GOT3 (cell line): ENCODE measurements around the gene TMEM271.
"Not testable (repeated sequence)": the region's sequence is repeated elsewhere in the genome, so short reads cannot be mapped to it uniquely, and the experiment has no call there.

Source experiments
- DNase-seq: peaks from one replicate; lab custom pipeline; 2025; ENCODE audit warnings: mixed read lengths; lab: John Stamatoyannopoulos, UW

The TMEM271 gene

GRCh38 chr4:609400-610050 is 33.4 kb upstream of the TMEM271 start:
- no peak for DNase-seq

DNA sequence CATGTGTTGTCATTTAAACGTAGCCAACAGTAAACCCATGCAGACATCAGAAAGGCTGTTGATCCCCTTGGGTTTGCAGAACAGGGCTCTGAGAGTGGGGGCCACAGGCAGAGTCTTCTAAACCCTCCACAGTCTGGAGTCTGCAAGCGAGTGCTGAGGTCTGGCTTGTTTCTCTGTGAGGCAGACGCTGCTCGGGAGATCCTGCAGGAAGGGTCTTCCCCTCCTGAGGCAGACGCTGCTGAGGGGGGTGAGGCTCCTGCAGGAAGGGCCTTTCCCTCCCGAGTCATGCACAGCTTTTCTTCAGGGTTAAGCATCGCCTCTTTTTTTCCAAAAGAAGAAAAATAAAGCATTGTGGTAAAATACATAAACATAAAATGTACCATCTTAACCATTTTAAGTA is 32.1 kb upstream of the TMEM271 start:
- DNase-seq: no peak

DNA sequence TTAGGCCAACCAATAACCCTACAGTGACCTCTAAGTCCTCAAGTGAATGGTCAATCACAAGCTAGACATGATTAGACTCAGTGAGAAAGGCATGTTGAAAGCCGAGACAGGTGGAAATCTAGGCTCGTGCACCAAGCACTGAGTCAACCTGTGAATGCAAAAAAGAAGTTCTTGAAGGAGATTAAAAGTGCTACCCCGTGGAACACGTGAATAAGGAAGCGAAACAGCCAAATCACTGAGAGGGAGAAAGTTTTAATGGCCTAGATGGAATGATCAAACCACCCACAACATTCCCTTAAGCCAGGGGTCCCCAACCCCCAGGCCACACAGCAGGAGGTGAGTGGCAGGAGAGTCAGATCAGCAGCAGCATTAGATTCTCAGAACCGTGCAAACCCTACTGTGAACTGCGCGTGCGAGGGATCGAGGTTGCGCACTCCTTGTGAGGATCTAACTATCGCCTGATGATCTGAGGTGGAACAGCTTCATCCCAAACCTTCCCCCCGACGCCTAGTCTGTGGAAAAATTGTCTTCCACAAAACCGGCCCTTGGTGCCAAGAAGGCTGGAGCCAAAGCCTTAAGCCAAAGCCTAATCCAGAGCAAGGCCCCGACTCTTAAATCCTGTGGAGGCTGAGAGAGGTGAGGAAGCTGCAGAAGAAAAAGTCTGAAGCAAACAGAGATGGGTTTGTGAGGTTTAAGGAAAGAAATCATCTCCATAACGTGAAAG is 29.8 kb upstream of the TMEM271 start:
- DNase-seq: no peak

GRCh38 chr4:604131-604530 is 28.0 kb upstream of the TMEM271 start:
- DNase-seq: no peak

- DNase-seq: no peak
These were observed 26.5 kb upstream of the TMEM271 start for GRCh38 chr4:602559-602942.

DNA sequence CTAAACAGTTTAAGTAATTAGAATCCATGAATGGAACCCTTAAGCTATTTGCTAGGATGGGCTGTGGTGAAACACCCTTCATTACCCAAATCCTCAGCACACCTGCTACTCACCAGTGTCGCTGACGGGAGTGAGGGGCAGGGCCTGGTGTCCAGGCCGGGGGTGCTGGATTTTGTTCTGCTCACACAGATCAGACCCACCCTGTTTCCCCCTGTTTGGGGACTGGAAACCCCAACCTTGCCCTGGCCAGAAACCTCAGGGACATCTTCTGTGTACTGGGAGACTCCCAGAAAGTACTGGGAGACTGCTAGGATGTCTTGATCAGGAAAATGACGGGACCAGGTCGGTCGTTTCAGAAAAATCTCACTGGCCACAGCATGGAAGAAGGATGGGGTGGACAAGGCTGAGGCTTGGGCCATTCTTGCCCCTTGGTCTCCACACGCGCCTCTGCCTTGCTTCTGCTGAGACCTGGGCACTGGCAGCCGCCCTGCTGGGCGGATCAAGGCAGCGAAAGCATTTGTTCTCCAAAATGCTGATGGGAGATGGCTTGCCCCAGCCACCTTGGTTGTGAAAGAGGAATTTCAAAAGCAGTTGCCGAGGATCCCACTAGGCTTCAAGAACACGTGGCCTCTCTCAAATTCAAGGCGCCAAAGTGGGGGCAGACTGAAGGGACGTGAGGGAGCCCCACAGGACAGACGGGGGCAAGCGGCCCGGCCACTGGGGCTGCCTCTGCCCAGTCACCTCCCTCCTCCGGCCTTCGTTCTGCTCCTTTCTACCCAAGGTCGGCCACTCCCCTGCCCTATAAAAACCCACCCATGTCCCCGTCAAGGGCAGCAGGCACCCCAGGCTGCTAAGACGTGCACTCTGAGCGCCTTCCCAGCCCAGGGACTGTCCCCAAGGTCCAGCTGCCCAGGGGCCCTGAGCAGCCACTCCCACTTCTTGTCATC is 25.8 kb upstream of the TMEM271 start:
- no peak for DNase-seq

DNA sequence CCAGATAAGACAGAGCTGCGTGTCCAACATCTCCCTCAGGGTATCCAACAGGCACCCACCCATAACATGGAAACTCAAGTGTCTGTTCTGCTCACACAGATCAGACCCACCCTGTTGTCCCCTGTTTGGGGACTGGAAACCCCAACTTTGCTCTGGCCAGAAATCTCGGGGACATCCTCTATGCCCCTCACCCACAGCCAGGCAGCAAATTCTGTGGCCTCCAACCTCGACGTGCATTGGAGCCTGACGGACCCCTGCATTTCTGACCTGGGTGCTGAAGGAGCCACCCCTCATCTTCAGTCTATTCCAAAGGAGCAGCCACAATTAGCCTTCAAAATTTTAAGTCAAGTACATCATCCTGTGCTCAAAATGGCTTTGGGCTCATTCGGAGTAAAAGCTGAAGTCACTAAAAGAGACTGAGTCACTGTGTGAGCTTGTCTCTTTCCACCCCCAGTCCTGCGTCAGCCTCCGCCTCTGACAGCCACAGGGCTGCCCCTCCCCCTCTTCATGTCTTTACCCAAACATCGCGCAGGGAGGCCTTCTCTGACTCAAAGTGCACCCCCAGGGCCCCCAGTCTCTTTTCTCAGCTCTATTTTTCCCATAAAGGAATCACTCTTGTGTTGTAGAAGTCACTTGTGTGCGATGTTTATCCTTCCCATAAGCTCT is 24.9 kb upstream of the TMEM271 start:
- no peak for DNase-seq

DNA sequence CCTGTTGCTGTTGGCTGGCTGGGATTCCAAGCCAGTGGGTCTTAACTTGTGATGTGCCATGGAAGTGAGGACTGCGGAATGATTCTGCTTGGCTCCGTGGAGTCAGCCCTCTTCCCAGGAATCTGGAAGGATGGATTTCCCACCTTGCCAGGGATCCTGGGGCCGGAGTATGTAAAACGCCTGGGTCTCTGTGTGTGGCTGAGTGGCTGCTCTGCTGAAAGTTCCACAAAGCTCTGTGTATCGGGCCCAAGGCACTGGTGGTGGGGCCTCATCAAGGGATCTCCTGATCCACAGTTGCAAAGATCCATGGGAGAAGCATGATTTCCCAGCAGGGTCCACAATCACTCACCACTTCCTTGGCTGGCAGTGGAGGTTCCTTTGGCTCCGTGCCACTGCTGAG is 24.1 kb upstream of the TMEM271 start:
- DNase-seq: no peak

DNA sequence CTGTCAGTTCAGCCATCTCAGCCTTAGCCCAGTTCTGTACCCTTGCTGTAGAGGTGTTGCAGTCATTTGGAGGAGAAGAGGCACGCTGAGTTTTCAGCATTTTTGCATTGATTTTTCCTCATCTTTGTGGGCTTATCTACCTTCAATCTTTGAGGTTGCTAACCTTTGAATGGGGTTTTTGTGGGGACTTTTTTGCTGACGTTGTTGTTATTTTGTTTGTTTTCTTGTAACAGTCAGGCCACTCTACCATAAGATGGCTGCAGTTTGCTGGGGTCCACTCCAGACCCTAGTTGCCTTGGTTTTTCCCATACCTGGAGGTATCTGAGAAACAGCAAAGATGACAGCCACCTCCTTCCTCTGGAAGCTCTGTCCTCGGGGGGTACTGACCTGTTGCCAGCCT is 22.8 kb upstream of the TMEM271 start:
- no peak for DNase-seq

- DNase-seq: no peak
These were observed 16.9 kb upstream of the TMEM271 start for GRCh38 chr4:592825-593520.

DNA sequence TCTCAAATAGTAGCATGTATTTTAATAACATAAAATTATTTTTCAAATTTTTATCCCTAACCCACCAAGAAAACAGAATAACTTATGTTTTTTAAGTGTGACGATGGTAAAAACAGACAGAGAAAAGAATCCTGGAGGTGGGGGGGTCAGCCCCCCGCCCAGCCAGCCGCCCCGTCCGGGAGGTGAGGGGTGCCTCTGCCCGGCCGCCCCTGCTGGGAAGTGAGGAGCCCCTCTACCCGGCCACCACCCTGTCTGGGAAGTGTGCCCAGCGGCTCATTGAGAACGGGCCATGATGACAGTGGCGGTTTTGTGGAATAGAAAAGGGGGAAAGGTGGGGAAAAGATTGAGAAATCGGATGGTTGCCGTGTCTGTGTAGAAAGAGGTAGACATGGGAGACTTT is 16.1 kb upstream of the TMEM271 start:
- DNase-seq: not testable (repeated sequence)

GRCh38 chr4:590313-590841 is 14.3 kb upstream of the TMEM271 start:
- DNase-seq: no peak

- no peak for DNase-seq
These were observed 13.3 kb upstream of the TMEM271 start for GRCh38 chr4:589219-589963.

GRCh38 chr4:588351-588849 is 12.3 kb upstream of the TMEM271 start:
- no peak for DNase-seq

GRCh38 chr4:587671-588350 is 11.7 kb upstream of the TMEM271 start:
- DNase-seq: no peak

- DNase-seq: no peak
These were observed 7.7 kb upstream of the TMEM271 start for GRCh38 chr4:583820-584219.

GRCh38 chr4:581753-582361 is 5.8 kb upstream of the TMEM271 start:
- DNase-seq: no peak

DNA sequence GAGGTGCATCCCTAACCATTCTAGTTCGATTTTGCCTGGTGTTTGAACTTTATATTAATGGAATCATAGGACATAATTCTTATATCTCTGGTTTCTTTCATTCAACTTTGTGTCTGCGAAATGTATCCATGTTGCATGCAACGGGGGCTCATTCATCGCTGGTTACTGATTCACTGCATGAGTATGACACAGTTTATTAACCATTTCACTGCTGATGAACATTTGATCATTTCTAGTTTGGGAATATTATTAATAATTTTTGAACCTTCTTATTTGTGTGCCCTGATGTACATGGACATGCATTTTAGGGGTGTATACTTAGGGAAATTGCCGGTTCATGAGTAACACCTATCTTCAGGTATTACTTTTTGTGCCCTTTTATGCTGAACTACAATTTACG is 5.1 kb upstream of the TMEM271 start:
- DNase-seq: no peak

- no peak for DNase-seq
These were observed 3.6 kb upstream of the TMEM271 start for GRCh38 chr4:579543-580175.
